Hepatocyte (in vitro differentiated cells): Measurements from ENCODE around the gene MTNR1B.

Experiments used
- EZH2phosphoT487 ChIP-seq: fragments of 200-600 bp; sonication (generic); IDR thresholded peaks from one replicate; pipeline ENCODE4 v1.6.1; 2018; ENCODE audit warnings: antibody characterized with exemption, mild to moderate bottlenecking, low read depth, moderate library complexity; ENCODE audit not compliant: unreplicated experiment, severe bottlenecking
- TF ChIP-seq, protein P1 (sequence below): fragments of 200-600 bp; sonication (generic); IDR thresholded peaks from 2 replicates; pipeline ENCODE4 v1.5.1; 2016; ENCODE audit warnings: antibody characterized with exemption, mild to moderate bottlenecking; ENCODE audit not compliant: poor library complexity

DNA sequence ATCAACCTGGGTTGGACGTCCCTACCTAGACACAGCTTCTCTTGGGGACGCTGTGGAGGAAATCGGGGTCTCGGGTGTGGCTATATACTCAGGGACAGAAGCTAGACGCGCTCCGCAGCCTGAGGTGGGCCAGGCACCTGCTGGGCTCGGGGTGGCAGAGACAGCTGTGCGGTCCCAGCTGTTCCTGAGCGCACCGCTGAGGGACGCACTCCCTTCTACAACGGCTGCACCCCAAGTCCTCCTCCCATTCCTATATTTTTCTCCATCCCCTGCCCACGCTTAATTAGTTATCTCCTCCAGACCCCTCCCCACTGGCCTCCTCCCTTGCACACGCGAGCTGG lies 188 bp upstream of the MTNR1B start:
- TF ChIP-seq, protein P1, sequence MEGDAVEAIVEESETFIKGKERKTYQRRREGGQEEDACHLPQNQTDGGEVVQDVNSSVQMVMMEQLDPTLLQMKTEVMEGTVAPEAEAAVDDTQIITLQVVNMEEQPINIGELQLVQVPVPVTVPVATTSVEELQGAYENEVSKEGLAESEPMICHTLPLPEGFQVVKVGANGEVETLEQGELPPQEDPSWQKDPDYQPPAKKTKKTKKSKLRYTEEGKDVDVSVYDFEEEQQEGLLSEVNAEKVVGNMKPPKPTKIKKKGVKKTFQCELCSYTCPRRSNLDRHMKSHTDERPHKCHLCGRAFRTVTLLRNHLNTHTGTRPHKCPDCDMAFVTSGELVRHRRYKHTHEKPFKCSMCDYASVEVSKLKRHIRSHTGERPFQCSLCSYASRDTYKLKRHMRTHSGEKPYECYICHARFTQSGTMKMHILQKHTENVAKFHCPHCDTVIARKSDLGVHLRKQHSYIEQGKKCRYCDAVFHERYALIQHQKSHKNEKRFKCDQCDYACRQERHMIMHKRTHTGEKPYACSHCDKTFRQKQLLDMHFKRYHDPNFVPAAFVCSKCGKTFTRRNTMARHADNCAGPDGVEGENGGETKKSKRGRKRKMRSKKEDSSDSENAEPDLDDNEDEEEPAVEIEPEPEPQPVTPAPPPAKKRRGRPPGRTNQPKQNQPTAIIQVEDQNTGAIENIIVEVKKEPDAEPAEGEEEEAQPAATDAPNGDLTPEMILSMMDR: no peak
- no peak for TF ChIP-seq EZH2phosphoT487
